NCI-H69 (cell line): Measurements from ENCODE around the gene GATA5.
"Not testable (repeated sequence)": the region's sequence is repeated elsewhere in the genome, so short reads cannot be mapped to it uniquely, and the experiment has no call there.

Experiments used
- DNase-seq: peaks from one replicate; lab custom pipeline; 2025; lab: John Stamatoyannopoulos, UW

The GATA5 gene

GRCh38 chr20:62504323-62504722 is 28.5 kb upstream of the GATA5 start:
- no peak for DNase-seq

- DNase-seq = no peak
Measured at GRCh38 chr20:62503401-62504178, 27.8 kb upstream of the GATA5 start.

GRCh38 chr20:62502496-62503095 is 26.8 kb upstream of the GATA5 start:
- no peak for DNase-seq

- peak; percentile 27 for DNase-seq
Measured at GRCh38 chr20:62501801-62502495, 26.2 kb upstream of the GATA5 start.

GRCh38 chr20:62500237-62500864 is 24.6 kb upstream of the GATA5 start:
- DNase-seq = peak; percentile 48

GRCh38 chr20:62499758-62500236 is 24.0 kb upstream of the GATA5 start:
- no peak for DNase-seq

GRCh38 chr20:62498874-62499273 is 23.1 kb upstream of the GATA5 start:
- no peak for DNase-seq

- peak; percentile 26 for DNase-seq
Measured at GRCh38 chr20:62496568-62497218, 20.9 kb upstream of the GATA5 start.

- DNase-seq = no peak
Measured at GRCh38 chr20:62495749-62496567, 20.2 kb upstream of the GATA5 start.

- DNase-seq = no peak
Measured at GRCh38 chr20:62494980-62495748, 19.4 kb upstream of the GATA5 start.

- no peak for DNase-seq
Measured at GRCh38 chr20:62494537-62494936, 18.7 kb upstream of the GATA5 start.

- DNase-seq = no peak
Measured at GRCh38 chr20:62493886-62494285, 18.1 kb upstream of the GATA5 start.

- DNase-seq = no peak
Measured at GRCh38 chr20:62493253-62493885, 17.6 kb upstream of the GATA5 start.

- DNase-seq = no peak
Measured at GRCh38 chr20:62492711-62493110, 16.9 kb upstream of the GATA5 start.

GRCh38 chr20:62490783-62491182 is 15.0 kb upstream of the GATA5 start:
- not testable (repeated sequence) for DNase-seq

GRCh38 chr20:62489932-62490263 is 14.1 kb upstream of the GATA5 start:
- no peak for DNase-seq

GRCh38 chr20:62489186-62489931 is 13.6 kb upstream of the GATA5 start:
- DNase-seq = no peak

GRCh38 chr20:62488470-62488869 is 12.7 kb upstream of the GATA5 start:
- DNase-seq = no peak
